ENCODE results near the gene PKIG. TPM values are rescaled to one million over a fixed set of nuclear protein-coding genes. Genes with fewer than 3 reads are reported as not detected.

PKIG gene
- total and polyA plus RNA-seq, 2 of the 8 experiments (the other 6 are each of a cell fraction or from before 2014, with no cell fraction given): 26.7 to 34.3 TPM

- no peak for TF ChIP-seq JUND (IDR thresholded peaks at IDR 0.05; ENCODE audit: low read length)
- no peak for TF ChIP-seq SP4 (IDR thresholded peaks at IDR 0.05; ENCODE audit: low read length)
- no peak for TF ChIP-seq BACH1 (IDR thresholded peaks at IDR 0.05; ENCODE audit: low read length)
- no peak for TF ChIP-seq SP2 (IDR thresholded peaks at IDR 0.05; ENCODE audit: low read length)
Measured at GRCh38 chr20:44547419-44547818, 35.0 kb upstream of the PKIG start (continued).
